GM12873 (cell line): ENCODE measurements around the gene FTCD.

Experiments
- CTCF ChIP-seq: IDR thresholded peaks from 2 replicates; pipeline ENCODE4 v1.5.1; 2012; ENCODE audit warnings: low read depth, mild to moderate bottlenecking, moderate library complexity, low read length, control low read depth; ENCODE audit not compliant: insufficient read depth; ENCODE audit errors: missing control alignments

The FTCD gene

GRCh38 chr21:46091118-46091517 is 64.3 kb downstream of the FTCD start:
- no peak for TF ChIP-seq CTCF

- no peak for TF ChIP-seq CTCF
These were observed 66.1 kb downstream of the FTCD start for GRCh38 chr21:46089285-46089684.

GRCh38 chr21:46088189-46088588 is 67.2 kb downstream of the FTCD start:
- TF ChIP-seq CTCF = no peak

GRCh38 chr21:46087641-46088040 is 67.7 kb downstream of the FTCD start:
- TF ChIP-seq CTCF = no peak
